Thyroid gland (tissue), 4 donors: ENCODE data around the gene FOXF2.

Experiments used
- CTCF ChIP-seq, 6 experiments: fragments of 200-600 bp in 3 of 6; fragments of 450-650 bp in 3 of 6; sonication (generic) in 3 of 6; IDR thresholded peaks; one replicate each; pipeline ENCODE4 v1.5.1; 2016 to 2019; ENCODE audit warnings: antibody characterized with exemption in 6 of 6, mild to moderate bottlenecking in 2 of 6, inconsistent platforms in 1 of 6, moderate library complexity in 1 of 6
- POLR2A ChIP-seq, 2 donors: fragments of 450-650 bp; IDR thresholded peaks; one replicate each; pipeline ENCODE4 v1.6.1; 2017; ENCODE audit warnings: antibody characterized with exemption in 2 of 2, mild to moderate bottlenecking in 2 of 2, moderate library complexity in 1 of 2

- TF ChIP-seq CTCF (IDR thresholded peaks at IDR 0.05), result no peak
- TF ChIP-seq POLR2A (IDR thresholded peaks at IDR 0.05), result no peak
Measured at GRCh38 chr6:1395941-1396908, 6.8 kb downstream of the FOXF2 start.
